Parathyroid adenoma (tissue), 2 donors: ENCODE measurements around the gene NEIL3.

Source experiments
- H2AFZ ChIP-seq: fragments of 300-600 bp; sonication (generic); one replicate; pipeline ENCODE4 v1.7.0; 2017; ENCODE audit warnings: antibody characterized with exemption, mild to moderate bottlenecking
- H3K27ac ChIP-seq: fragments of 300-600 bp; sonication (generic); one replicate; pipeline ENCODE4 v1.7.0; 2017
- H3K27me3 ChIP-seq: fragments of 300-600 bp; sonication (generic); one replicate; pipeline ENCODE4 v1.7.0; 2017; ENCODE audit warnings: low read length; ENCODE audit not compliant: control insufficient read depth, insufficient read depth
- H3K36me3 ChIP-seq: fragments of 300-600 bp; sonication (generic); one replicate; pipeline ENCODE4 v1.7.0; 2017; ENCODE audit warnings: low read length; ENCODE audit not compliant: control insufficient read depth, insufficient read depth
- H3K4me1 ChIP-seq: fragments of 300-600 bp; sonication (generic); one replicate; pipeline ENCODE4 v1.7.0; 2017; ENCODE audit warnings: control low read depth
- H3K4me2 ChIP-seq: fragments of 300-600 bp; sonication (generic); one replicate; pipeline ENCODE4 v1.7.0; 2017; ENCODE audit warnings: low read length
- H3K4me3 ChIP-seq: fragments of 300-600 bp; sonication (generic); one replicate; pipeline ENCODE4 v1.7.0; 2017; ENCODE audit warnings: low read depth, low read length
- H3K79me2 ChIP-seq: fragments of 300-600 bp; sonication (generic); one replicate; pipeline ENCODE4 v1.7.0; 2017; ENCODE audit warnings: control low read depth
- H3K9ac ChIP-seq: fragments of 300-600 bp; sonication (generic); one replicate; pipeline ENCODE4 v1.7.0; 2017; ENCODE audit warnings: mild to moderate bottlenecking
- H3K9me3 ChIP-seq: fragments of 300-600 bp; sonication (generic); one replicate; pipeline ENCODE4 v1.7.0; 2017; ENCODE audit warnings: low read length; ENCODE audit not compliant: control insufficient read depth
- TF ChIP-seq, protein P1 (sequence below): fragments of 300-600 bp; sonication (generic); IDR thresholded peaks from one replicate; pipeline ENCODE4 v1.7.0; 2017; ENCODE audit warnings: antibody characterized with exemption, mild to moderate bottlenecking
- donor health status: primary hyperparathyroidism.

NEIL3 gene

DNA sequence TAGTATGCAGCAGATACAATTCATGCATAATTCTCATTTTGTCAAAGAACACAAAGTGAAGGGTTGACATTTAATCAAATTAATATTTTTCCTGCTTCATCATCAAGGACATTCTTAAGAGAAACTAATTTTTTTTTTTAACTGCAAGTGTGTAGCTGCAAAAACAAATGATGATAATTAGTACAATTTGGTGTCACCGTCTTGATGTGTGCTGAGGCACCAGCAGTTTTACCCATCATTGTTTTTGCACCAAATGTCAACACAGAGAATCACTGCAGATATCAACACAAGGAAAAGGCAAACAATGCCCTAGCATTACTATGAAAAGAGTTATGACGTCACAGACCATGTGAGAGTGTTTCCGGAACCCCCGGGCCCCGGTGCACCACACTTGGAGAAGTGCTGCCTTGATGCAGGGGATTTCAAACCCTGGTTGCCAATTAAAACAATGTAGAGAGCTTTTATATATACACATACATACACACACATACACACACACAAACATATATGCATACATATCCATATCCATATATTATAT lies 76.7 kb downstream of the NEIL3 start:
- no peak overlapping the region for H3K27ac ChIP-seq
- no peaks in the 10 kb centered on the region for H3K9me3 ChIP-seq
- no peaks in the 10 kb centered on the region for H3K4me1 ChIP-seq
- H3K4me2 ChIP-seq = no peak overlapping the region
- H3K4me3 ChIP-seq = no peak overlapping the region
- TF ChIP-seq, protein P1, sequence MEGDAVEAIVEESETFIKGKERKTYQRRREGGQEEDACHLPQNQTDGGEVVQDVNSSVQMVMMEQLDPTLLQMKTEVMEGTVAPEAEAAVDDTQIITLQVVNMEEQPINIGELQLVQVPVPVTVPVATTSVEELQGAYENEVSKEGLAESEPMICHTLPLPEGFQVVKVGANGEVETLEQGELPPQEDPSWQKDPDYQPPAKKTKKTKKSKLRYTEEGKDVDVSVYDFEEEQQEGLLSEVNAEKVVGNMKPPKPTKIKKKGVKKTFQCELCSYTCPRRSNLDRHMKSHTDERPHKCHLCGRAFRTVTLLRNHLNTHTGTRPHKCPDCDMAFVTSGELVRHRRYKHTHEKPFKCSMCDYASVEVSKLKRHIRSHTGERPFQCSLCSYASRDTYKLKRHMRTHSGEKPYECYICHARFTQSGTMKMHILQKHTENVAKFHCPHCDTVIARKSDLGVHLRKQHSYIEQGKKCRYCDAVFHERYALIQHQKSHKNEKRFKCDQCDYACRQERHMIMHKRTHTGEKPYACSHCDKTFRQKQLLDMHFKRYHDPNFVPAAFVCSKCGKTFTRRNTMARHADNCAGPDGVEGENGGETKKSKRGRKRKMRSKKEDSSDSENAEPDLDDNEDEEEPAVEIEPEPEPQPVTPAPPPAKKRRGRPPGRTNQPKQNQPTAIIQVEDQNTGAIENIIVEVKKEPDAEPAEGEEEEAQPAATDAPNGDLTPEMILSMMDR = no peak
- H3K36me3 ChIP-seq = no peaks in the 10 kb centered on the region
- H3K79me2 ChIP-seq = no peaks in the 10 kb centered on the region
- H3K27me3 ChIP-seq = no peaks in the 10 kb centered on the region
- H3K9ac ChIP-seq = no peak overlapping the region
- no peak overlapping the region for H2AFZ ChIP-seq

DNA sequence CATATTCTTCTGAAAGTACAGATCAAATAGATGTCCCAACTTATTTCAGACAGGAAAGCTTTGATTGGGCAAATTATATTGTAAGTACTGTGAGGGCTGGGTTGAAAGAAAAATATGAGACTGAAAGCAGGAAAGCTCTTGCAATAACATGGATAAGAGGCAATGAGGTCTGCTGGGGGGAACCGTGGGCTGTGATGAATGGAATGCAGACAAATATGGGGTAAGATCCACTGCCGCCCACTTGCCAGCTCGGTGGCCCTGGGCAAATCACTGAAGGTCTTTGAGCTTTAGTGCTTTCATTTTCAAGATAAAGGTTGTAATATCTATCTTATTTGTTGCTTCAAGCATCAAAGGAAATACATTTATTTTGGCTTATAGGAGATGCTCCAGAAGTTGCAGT lies 81.6 kb downstream of the NEIL3 start:
- TF ChIP-seq, protein P1 = no peak
- Histone ChIP-seq H3K9ac (no peak overlapping the region), H3K27me3 (no peaks in the 10 kb centered on the region), H3K4me1 (no peaks in the 10 kb centered on the region), H3K27ac (no peak overlapping the region), H3K79me2 (no peaks in the 10 kb centered on the region), H3K9me3 (no peaks in the 10 kb centered on the region), H3K36me3 (no peaks in the 10 kb centered on the region), H3K4me3 (no peak overlapping the region), H2AFZ (no peak overlapping the region), H3K4me2 (no peak overlapping the region)

DNA sequence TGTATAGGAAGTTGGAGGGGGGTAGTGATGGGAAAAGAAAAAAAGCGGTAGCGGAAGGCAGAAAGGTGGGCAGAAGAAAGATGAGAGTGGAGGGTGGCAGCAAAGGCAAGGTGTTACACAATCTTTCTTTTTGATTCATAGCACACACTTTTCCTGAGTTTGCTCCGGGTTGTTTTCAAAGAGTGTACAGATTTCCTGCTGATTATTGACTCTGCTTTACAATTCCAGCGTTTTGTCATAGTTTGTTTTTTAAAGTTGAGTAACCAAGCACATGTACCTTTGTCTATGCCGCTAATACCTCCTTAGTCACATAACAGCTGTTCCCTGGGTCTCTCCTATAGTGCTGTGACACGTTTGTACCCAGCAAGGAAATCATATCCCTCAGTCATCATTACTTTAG lies 82.3 kb downstream of the NEIL3 start:
- no peaks in the 10 kb centered on the region for H3K79me2 ChIP-seq
- H3K4me1 ChIP-seq = no peaks in the 10 kb centered on the region
- H3K36me3 ChIP-seq = no peaks in the 10 kb centered on the region
- H3K9ac ChIP-seq = no peak overlapping the region
- no peak overlapping the region for H3K4me2 ChIP-seq
- no peaks in the 10 kb centered on the region for H3K27me3 ChIP-seq
- no peak overlapping the region for H3K27ac ChIP-seq
- TF ChIP-seq, protein P1 = no peak
- no peaks in the 10 kb centered on the region for H3K9me3 ChIP-seq
- no peak overlapping the region for H3K4me3 ChIP-seq
- H2AFZ ChIP-seq = no peak overlapping the region

DNA sequence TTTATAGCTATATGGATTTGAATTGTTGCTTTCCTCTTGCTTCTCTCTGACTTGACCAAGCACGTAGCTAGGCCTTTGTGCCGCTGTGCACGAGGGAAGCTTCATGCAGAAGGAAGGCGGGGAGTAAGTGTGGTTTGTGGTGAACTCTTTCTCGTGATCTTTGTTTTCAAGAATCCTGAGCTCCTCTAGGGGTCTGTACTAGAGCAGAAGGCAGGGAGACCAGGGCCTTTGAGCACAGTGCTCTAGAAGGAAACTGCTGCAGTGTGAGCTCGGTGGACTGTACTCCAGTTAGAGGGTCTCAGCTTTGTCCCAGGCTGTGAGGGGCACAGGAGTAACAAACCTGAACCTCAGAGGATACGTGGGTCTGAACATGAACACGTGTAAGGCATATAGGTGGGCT lies 83.6 kb downstream of the NEIL3 start:
- no peak overlapping the region for H3K4me2 ChIP-seq
- no peaks in the 10 kb centered on the region for H3K9me3 ChIP-seq
- H2AFZ ChIP-seq = no peak overlapping the region
- no peaks in the 10 kb centered on the region for H3K36me3 ChIP-seq
- H3K4me1 ChIP-seq = no peaks in the 10 kb centered on the region
- no peaks in the 10 kb centered on the region for H3K79me2 ChIP-seq
- no peak overlapping the region for H3K4me3 ChIP-seq
- TF ChIP-seq, protein P1 = no peak
- no peak overlapping the region for H3K9ac ChIP-seq
- no peak overlapping the region for H3K27ac ChIP-seq
- H3K27me3 ChIP-seq = no peaks in the 10 kb centered on the region

DNA sequence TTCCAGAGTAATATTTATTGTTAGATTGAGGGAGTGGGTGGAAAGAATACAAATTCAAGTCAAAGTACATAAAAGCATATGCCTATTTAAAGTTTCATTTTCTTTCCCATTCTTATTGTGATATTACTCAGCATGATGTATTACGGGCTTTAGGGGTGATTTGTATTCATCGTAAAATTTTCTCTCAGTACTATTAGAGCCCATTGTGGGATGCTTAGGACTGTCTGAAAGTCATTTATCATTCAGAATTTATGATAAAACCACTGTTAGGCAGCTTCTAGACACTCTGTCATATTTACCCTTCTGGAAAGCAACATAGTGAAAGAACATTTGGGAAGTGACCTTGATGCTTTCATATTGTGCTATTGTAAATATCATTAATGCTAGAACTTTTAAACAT lies 86.7 kb downstream of the NEIL3 start:
- Histone ChIP-seq H2AFZ (no peak overlapping the region), H3K9ac (no peak overlapping the region), H3K79me2 (no peaks in the 10 kb centered on the region), H3K4me2 (no peak overlapping the region), H3K27me3 (no peaks in the 10 kb centered on the region), H3K4me3 (no peak overlapping the region), H3K27ac (no peak overlapping the region), H3K4me1 (no peaks in the 10 kb centered on the region), H3K9me3 (no peaks in the 10 kb centered on the region), H3K36me3 (no peaks in the 10 kb centered on the region)
- TF ChIP-seq, protein P1 = no peak
